Mammary epithelial cell (primary cell): ENCODE data around the gene PACS1.

ENCODE experiments used
- EZH2 ChIP-seq: IDR thresholded peaks from 2 replicates; pipeline ENCODE4 v1.6.1; 2012; ENCODE audit warnings: low read length, inconsistent platforms, borderline replicate concordance
- TF ChIP-seq, protein P1 (sequence below), 2 donors: IDR thresholded peaks in 1 of 2; conservative IDR thresholded peaks in 1 of 2; 2 replicates each; pipeline ENCODE4 v1.5.1; 2011 to 2012; ENCODE audit warnings: inconsistent platforms in 2 of 2, low read length in 2 of 2, mild to moderate bottlenecking in 2 of 2, control low read depth in 1 of 2, low read depth in 1 of 2; ENCODE audit not compliant: insufficient read depth in 1 of 2; ENCODE audit errors: extremely low read depth in 1 of 2

DNA sequence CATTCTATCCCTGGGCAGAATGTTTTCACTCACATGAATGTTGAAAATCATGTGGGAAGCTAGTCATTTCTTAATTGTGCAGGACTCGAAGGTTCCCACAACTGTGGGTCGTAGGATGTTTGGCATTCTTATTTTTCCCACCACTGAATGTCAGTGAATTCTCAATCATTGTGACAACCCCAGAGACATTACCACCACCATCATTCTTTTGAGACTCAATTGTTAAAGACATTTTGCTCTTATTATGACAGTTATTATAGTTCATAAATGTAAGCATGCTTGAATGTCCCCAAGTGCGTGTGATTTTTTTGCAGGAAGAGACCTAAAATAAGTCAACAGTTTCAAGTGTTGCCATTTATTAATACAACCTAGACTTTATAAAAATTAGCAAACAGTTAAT, 19.0 kb downstream of the PACS1 start:
- TF ChIP-seq EZH2, result no peak
- TF ChIP-seq, protein P1, sequence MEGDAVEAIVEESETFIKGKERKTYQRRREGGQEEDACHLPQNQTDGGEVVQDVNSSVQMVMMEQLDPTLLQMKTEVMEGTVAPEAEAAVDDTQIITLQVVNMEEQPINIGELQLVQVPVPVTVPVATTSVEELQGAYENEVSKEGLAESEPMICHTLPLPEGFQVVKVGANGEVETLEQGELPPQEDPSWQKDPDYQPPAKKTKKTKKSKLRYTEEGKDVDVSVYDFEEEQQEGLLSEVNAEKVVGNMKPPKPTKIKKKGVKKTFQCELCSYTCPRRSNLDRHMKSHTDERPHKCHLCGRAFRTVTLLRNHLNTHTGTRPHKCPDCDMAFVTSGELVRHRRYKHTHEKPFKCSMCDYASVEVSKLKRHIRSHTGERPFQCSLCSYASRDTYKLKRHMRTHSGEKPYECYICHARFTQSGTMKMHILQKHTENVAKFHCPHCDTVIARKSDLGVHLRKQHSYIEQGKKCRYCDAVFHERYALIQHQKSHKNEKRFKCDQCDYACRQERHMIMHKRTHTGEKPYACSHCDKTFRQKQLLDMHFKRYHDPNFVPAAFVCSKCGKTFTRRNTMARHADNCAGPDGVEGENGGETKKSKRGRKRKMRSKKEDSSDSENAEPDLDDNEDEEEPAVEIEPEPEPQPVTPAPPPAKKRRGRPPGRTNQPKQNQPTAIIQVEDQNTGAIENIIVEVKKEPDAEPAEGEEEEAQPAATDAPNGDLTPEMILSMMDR (conservative IDR thresholded peaks at IDR 0.05 in 1 of 2, IDR thresholded peaks at IDR 0.05 in 1 of 2; ENCODE audit: extremely low read depth in 1 of 2, insufficient read depth in 1 of 2, low read depth in 1 of 2, low read length in 2 of 2), result no peak
